Caco-2 (cell line): ENCODE results near the gene UBA1. TPM values are rescaled to one million over a fixed set of nuclear protein-coding genes. Genes with fewer than 3 reads are reported as not detected.

Experiments used
- BruUV-seq: library from RNA; stranded (reverse); fragments of 400-500 nt; replicated peaks from 2 replicates; lab custom pipeline; 2021; lab: Mats Ljungman, UMichigan
- CTCF ChIA-PET: fragments of 300-600 bp; sonication (Branson Sonifier 250); formaldehyde crosslinking; loops from one replicate; lab custom pipeline; 2022; ENCODE audit warnings: antibody characterized with exemption; lab: Charles Lee
- POLR2A ChIA-PET: fragments of 300-600 bp; sonication (Branson Sonifier 250); formaldehyde crosslinking; loops from one replicate; lab custom pipeline; 2022; ENCODE audit warnings: antibody characterized with exemption; lab: Charles Lee
- DNase-seq, 2 experiments: peaks; one replicate each; pipeline versions ENCODE4 v3.0.0 to v3.0.0-alpha.2; 2020 to 2022
- H3K27me3 ChIP-seq: replicated peaks from 2 replicates; pipeline ENCODE4 v1.6.0; 2011; ENCODE audit warnings: low read length; ENCODE audit not compliant: control insufficient read depth, insufficient read depth
- H3K36me3 ChIP-seq: 2 replicates; pipeline ENCODE4 v1.5.1; 2011; ENCODE audit warnings: low read length; ENCODE audit not compliant: control insufficient read depth, insufficient read depth
- H3K4me1 ChIP-seq: fragments of 250-450 bp; sonication (Bioruptor Pico); 2 replicates; pipeline ENCODE4 v1.5.1; 2020; ENCODE audit warnings: mild to moderate bottlenecking
- H3K4me3 ChIP-seq: 2 replicates; pipeline ENCODE4 v1.5.1; 2011; ENCODE audit warnings: low read depth, mild to moderate bottlenecking, control low read depth, low read length
- H3K9me3 ChIP-seq: fragments of 250-450 bp; sonication (Bioruptor Pico); 2 replicates; pipeline ENCODE4 v1.5.1; 2020; ENCODE audit warnings: mild to moderate bottlenecking, moderate library complexity
- H3K27ac Mint-ChIP-seq: one replicate; pipeline ENCODE4 v1.8.0; 2022; ENCODE audit warnings: mixed read lengths; ENCODE audit not compliant: unreplicated experiment
- H3K27me3 Mint-ChIP-seq: one replicate; pipeline ENCODE4 v1.8.0; 2022; ENCODE audit warnings: mixed read lengths; ENCODE audit not compliant: insufficient read depth, unreplicated experiment
- H3K36me3 Mint-ChIP-seq: one replicate; pipeline ENCODE4 v1.8.0; 2022; ENCODE audit warnings: mild to moderate bottlenecking, mixed read lengths; ENCODE audit not compliant: insufficient read depth, unreplicated experiment
- H3K4me1 Mint-ChIP-seq: one replicate; pipeline ENCODE4 v1.8.0; 2022; ENCODE audit warnings: low read depth, mixed read lengths; ENCODE audit not compliant: unreplicated experiment
- H3K4me3 Mint-ChIP-seq: one replicate; pipeline ENCODE4 v1.8.0; 2022; ENCODE audit warnings: mild to moderate bottlenecking, moderate library complexity, mixed read lengths; ENCODE audit not compliant: unreplicated experiment
- H3K9me3 Mint-ChIP-seq: one replicate; pipeline ENCODE4 v1.8.0; 2022; ENCODE audit warnings: mixed read lengths; ENCODE audit not compliant: unreplicated experiment
- intact Hi-C: fragments of 100-400 bp; cut with micrococcal nuclease; formaldehyde crosslinking; loops from one replicate; pipeline ENCODE4 v1.10.0; 2022; ENCODE audit not compliant: unreplicated experiment
- total RNA-seq: library from RNA; stranded (reverse); gene quantifications from 2 replicates; pipeline ENCODE4 v1.2.3, GENCODE V29; 2022
- TF ChIP-seq, protein P1 (sequence below), 2 experiments: fragments of 200-600 bp in 1 of 2; IDR thresholded peaks; 1 replicate in 1 of 2; 2 replicates in 1 of 2; pipeline versions ENCODE4 v1.5.1 to v1.8.0; 2011 to 2022; ENCODE audit warnings: antibody characterized with exemption in 1 of 2, control low read depth in 1 of 2, inconsistent platforms in 1 of 2, low read depth in 1 of 2, low read length in 1 of 2, mild to moderate bottlenecking in 1 of 2, moderate library complexity in 1 of 2; ENCODE audit not compliant: insufficient read depth in 1 of 2, severe bottlenecking in 1 of 2, unreplicated experiment in 1 of 2

UBA1 gene
- total RNA-seq, 1 experiment from 2014 or later, result 156 TPM

- Mint-ChIP-seq H3K4me3 (no peak overlapping the region), H3K36me3 (peaks cover 55% of the 10 kb centered on the region), H3K4me1 (no peaks in the 10 kb centered on the region), H3K27ac (no peak overlapping the region), H3K9me3 (no peaks in the 10 kb centered on the region), H3K27me3 (no peaks in the 10 kb centered on the region)
- DNase-seq, result no peak
- H3K4me1 ChIP-seq, result no peaks in the 10 kb centered on the region
- ChIA-PET POLR2A (no interaction called here), CTCF (no interaction called here)
- H3K4me3 ChIP-seq, result no peak overlapping the region
- no peaks in the 10 kb centered on the region for H3K9me3 ChIP-seq
- no TSS peak for BruUV-seq
- intact Hi-C loops, result no loop called here
- TF ChIP-seq, protein P1, sequence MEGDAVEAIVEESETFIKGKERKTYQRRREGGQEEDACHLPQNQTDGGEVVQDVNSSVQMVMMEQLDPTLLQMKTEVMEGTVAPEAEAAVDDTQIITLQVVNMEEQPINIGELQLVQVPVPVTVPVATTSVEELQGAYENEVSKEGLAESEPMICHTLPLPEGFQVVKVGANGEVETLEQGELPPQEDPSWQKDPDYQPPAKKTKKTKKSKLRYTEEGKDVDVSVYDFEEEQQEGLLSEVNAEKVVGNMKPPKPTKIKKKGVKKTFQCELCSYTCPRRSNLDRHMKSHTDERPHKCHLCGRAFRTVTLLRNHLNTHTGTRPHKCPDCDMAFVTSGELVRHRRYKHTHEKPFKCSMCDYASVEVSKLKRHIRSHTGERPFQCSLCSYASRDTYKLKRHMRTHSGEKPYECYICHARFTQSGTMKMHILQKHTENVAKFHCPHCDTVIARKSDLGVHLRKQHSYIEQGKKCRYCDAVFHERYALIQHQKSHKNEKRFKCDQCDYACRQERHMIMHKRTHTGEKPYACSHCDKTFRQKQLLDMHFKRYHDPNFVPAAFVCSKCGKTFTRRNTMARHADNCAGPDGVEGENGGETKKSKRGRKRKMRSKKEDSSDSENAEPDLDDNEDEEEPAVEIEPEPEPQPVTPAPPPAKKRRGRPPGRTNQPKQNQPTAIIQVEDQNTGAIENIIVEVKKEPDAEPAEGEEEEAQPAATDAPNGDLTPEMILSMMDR (IDR thresholded peaks at IDR 0.05; ENCODE audit: insufficient read depth in 1 of 2, low read depth in 1 of 2, low read length in 1 of 2, severe bottlenecking in 1 of 2, unreplicated experiment in 1 of 2), result no peak
- no peaks in the 10 kb centered on the region for H3K27me3 ChIP-seq
- no peaks in the 10 kb centered on the region; the same call in 1 of the 2 replicates for H3K36me3 ChIP-seq
These were observed 14.3 kb upstream of the UBA1 start for GRCh38 chrX:47179221-47179927.

- no peak overlapping the region for H3K4me3 Mint-ChIP-seq
- Histone ChIP-seq H3K9me3 (no peaks in the 10 kb centered on the region), H3K36me3 (no peaks in the 10 kb centered on the region; the same call in none of the 2 replicates), H3K4me3 (no peak overlapping the region), H3K4me1 (no peaks in the 10 kb centered on the region), H3K27me3 (no peaks in the 10 kb centered on the region)
- DNase-seq, result no peak
- H3K27me3 Mint-ChIP-seq, result no peaks in the 10 kb centered on the region
- intact Hi-C loops, result no loop called here
- POLR2A ChIA-PET, result no interaction called here
- H3K27ac Mint-ChIP-seq, result no peak overlapping the region
- H3K9me3 Mint-ChIP-seq, result no peaks in the 10 kb centered on the region
- CTCF ChIA-PET, result no interaction called here
- H3K4me1 Mint-ChIP-seq, result no peaks in the 10 kb centered on the region
- TF ChIP-seq, protein P1 (IDR thresholded peaks at IDR 0.05; ENCODE audit: insufficient read depth in 1 of 2, low read depth in 1 of 2, low read length in 1 of 2, severe bottlenecking in 1 of 2, unreplicated experiment in 1 of 2), result no peak
- BruUV-seq, result no TSS peak
- peaks cover 58% of the 10 kb centered on the region for H3K36me3 Mint-ChIP-seq
These were observed 13.7 kb upstream of the UBA1 start for GRCh38 chrX:47179928-47180255.

DNA sequence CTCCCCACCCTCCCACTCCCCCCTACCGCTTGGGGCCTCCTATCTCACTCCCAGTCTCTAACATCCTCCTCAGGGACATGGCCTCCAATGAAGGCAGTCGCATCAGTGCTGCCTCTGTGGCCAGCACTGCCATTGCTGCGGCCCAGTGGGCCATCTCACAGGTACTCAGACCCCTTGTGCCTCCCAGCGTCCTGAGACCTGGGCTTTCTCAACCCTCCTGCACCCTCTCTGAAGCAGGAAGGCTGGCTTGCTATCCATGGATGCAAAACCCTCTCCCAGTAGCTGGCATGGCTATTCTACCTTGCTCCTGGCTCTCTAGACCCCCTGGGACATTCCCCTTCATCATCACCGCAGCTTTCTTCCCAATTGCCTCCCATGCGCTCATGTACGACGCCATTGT, 13.3 kb upstream of the UBA1 start:
- no peaks in the 10 kb centered on the region for H3K4me1 Mint-ChIP-seq
- H3K4me3 ChIP-seq, result no peak overlapping the region
- H3K4me1 ChIP-seq, result no peaks in the 10 kb centered on the region
- DNase-seq, result no peak
- no peaks in the 10 kb centered on the region for H3K9me3 Mint-ChIP-seq
- H3K36me3 Mint-ChIP-seq, result peaks cover 61% of the 10 kb centered on the region
- no peaks in the 10 kb centered on the region for H3K9me3 ChIP-seq
- no peak overlapping the region for H3K4me3 Mint-ChIP-seq
- POLR2A ChIA-PET, result no interaction called here
- CTCF ChIA-PET, result no interaction called here
- BruUV-seq, result no TSS peak
- TF ChIP-seq, protein P1 (IDR thresholded peaks at IDR 0.05; ENCODE audit: insufficient read depth in 1 of 2, low read depth in 1 of 2, low read length in 1 of 2, severe bottlenecking in 1 of 2, unreplicated experiment in 1 of 2), result no peak
- no peaks in the 10 kb centered on the region for H3K27me3 Mint-ChIP-seq
- H3K36me3 ChIP-seq, result no peaks in the 10 kb centered on the region; the same call in none of the 2 replicates
- intact Hi-C loops, result no loop called here
- H3K27me3 ChIP-seq, result no peaks in the 10 kb centered on the region
- H3K27ac Mint-ChIP-seq, result no peak overlapping the region
